ENCODE results near the gene FOXN3. TPM values are rescaled to one million over a fixed set of nuclear protein-coding genes. Genes with fewer than 3 reads are reported as not detected.

Gene FOXN3
- total and polyA plus RNA-seq, 2 donors (not counting 3 experiments of a cell fraction or from before 2014, with no cell fraction given): 16.9 to 41.8 TPM

DNA sequence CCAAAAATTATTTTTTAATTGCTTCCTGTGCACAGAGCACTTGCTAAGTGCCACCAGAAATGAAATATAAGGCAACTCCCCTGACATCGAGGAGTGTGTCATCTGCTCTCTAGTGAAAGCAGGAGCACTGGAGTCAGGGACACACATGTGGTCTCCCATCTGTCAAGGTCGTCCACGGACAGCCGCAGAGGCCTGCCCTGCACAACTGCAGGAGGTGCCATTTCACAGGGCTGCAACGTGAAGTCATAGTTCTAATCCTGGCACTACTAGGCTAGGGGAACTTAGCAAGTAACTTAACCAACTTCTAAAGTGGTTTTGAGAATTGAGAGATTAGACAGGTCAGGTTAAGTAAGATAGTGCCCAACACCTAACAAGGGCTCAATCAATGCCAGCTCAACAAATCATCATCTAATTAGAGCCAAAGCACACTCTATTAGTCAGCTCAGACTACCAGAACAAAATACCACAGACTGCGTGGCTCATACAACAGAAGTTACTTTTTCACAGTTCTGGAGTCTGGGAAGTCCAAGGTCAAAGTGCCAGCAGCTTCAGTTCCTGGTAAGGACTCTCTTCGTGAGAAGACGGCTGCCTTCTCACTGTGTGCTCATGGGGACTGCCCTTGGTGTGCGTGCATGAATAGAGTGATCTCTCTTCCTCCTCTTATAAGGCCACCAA, 30.7 kb downstream of the FOXN3 start:
- no TSS peak for BruUV-seq (replicated peaks)
- H3K9me1 ChIP-seq (replicated peaks; ENCODE audit: control insufficient read depth, extremely low read depth, insufficient read depth, low read length): no peaks in the 10 kb centered on the region
- intact Hi-C loops (cut with micrococcal nuclease): no loop called here
- DNase-seq (ENCODE audit: low read depth, low spot score) (peak; percentile 12), FAIRE-seq (no peak)
- TF ChIP-seq POLR2A (IDR thresholded peaks at IDR 0.05; ENCODE audit: low read depth, low read length) (no peak), POLR2AphosphoS5 (IDR thresholded peaks at IDR 0.05; ENCODE audit: insufficient read depth, low read depth, low read length) (no peak), GATA2 (IDR thresholded peaks at IDR 0.05; ENCODE audit: insufficient read depth, insufficient read length, low read depth, low read length) (no peak), MYC (IDR thresholded peaks at IDR 0.05; ENCODE audit: low read depth, low read length) (no peak), FOS (IDR thresholded peaks at IDR 0.05; ENCODE audit: borderline replicate concordance, insufficient read depth, low read length) (no peak), EZH2 (IDR thresholded peaks at IDR 0.05; ENCODE audit: borderline replicate concordance, low read depth, low read length, severe bottlenecking) (no peak), JUN (IDR thresholded peaks at IDR 0.05; ENCODE audit: borderline replicate concordance, insufficient read depth, insufficient read length, low read depth) (no peak)
- TF ChIP-seq, protein P1, sequence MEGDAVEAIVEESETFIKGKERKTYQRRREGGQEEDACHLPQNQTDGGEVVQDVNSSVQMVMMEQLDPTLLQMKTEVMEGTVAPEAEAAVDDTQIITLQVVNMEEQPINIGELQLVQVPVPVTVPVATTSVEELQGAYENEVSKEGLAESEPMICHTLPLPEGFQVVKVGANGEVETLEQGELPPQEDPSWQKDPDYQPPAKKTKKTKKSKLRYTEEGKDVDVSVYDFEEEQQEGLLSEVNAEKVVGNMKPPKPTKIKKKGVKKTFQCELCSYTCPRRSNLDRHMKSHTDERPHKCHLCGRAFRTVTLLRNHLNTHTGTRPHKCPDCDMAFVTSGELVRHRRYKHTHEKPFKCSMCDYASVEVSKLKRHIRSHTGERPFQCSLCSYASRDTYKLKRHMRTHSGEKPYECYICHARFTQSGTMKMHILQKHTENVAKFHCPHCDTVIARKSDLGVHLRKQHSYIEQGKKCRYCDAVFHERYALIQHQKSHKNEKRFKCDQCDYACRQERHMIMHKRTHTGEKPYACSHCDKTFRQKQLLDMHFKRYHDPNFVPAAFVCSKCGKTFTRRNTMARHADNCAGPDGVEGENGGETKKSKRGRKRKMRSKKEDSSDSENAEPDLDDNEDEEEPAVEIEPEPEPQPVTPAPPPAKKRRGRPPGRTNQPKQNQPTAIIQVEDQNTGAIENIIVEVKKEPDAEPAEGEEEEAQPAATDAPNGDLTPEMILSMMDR (IDR thresholded peaks at IDR 0.05; ENCODE audit: extremely low read depth in 1 of 2, insufficient read depth in 1 of 2, low read depth in 1 of 2, low read length in 2 of 2): no peak
- TF ChIP-seq, protein P2, sequence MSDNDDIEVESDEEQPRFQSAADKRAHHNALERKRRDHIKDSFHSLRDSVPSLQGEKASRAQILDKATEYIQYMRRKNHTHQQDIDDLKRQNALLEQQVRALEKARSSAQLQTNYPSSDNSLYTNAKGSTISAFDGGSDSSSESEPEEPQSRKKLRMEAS (IDR thresholded peaks at IDR 0.05; ENCODE audit: insufficient read depth, insufficient read length): no peak
- H3K4me2 ChIP-seq (ENCODE audit: insufficient read depth, low read length): no peak overlapping the region
- ChIA-PET CTCF (no interaction called here), POLR2A (interaction anchor here (0.6 kb wide), 1 partner anchor 63 kb away, joined by 7 read pairs; no protein-coding TSS in a partner anchor)
- no peak overlapping the region for H3K9ac ChIP-seq (replicated peaks; ENCODE audit: extremely low read depth, insufficient read depth, low read length)
- no peaks in the 10 kb centered on the region for H3K27me3 ChIP-seq (ENCODE audit: control insufficient read depth in 2 of 2, insufficient read depth in 2 of 2, low read length in 2 of 2)
- H3K4me3 ChIP-seq (replicated peaks in 1 of 3; ENCODE audit: insufficient read depth in 1 of 3, low read depth in 1 of 3, low read length in 3 of 3): no peak overlapping the region
- H3K36me3 ChIP-seq (ENCODE audit: control insufficient read depth in 2 of 2, extremely low read depth in 1 of 2, insufficient read depth in 2 of 2, low read length in 2 of 2): no peaks in the 10 kb centered on the region
- no peaks in the 10 kb centered on the region for H3K9me3 ChIP-seq (replicated peaks; ENCODE audit: control insufficient read depth, insufficient read depth, low read length)
- no peaks in the 10 kb centered on the region for H3K4me1 ChIP-seq (ENCODE audit: control insufficient read depth, extremely low read depth, insufficient read depth, low read length)
- no peak overlapping the region for H3K27ac ChIP-seq (ENCODE audit: insufficient read depth, low read depth, low read length)
- H2AFZ ChIP-seq (ENCODE audit: low read depth, low read length): no peak overlapping the region
- no peaks in the 10 kb centered on the region for H3K79me2 ChIP-seq (ENCODE audit: control insufficient read depth, insufficient read depth, low read length)
- dilution Hi-C loops (cut with MboI; ENCODE audit: extremely low pct_ligation_motif_present, low sequenced_read_pairs): no loop called here
- no peaks in the 10 kb centered on the region for H4K20me1 ChIP-seq (replicated peaks; ENCODE audit: control insufficient read depth, extremely low read depth, insufficient read depth, low read length)
